T-helper 1 cell treated with Interleukin-12 subunit alpha and Interleukin-12 subunit beta and Interleukin-4 antibody, amounts not matched to agents 30 μg/mL and 1 μg/mL, for 36 hours (primary cell): ENCODE results near the gene C15orf61.
A peak's percentile ranks its signal among the peaks of the same experiment; 100 is the strongest.

Experiments used
- H3K27ac Mint-ChIP-seq: one replicate; pipeline ENCODE4 v1.8.0; 2021; ENCODE audit warnings: mild to moderate bottlenecking, mixed read lengths
- H3K27me3 Mint-ChIP-seq: one replicate; pipeline ENCODE4 v1.8.0; 2021; ENCODE audit warnings: low read depth, mixed read lengths
- H3K36me3 Mint-ChIP-seq: one replicate; pipeline ENCODE4 v1.8.0; 2021; ENCODE audit warnings: low read depth, mixed read lengths
- H3K4me1 Mint-ChIP-seq: one replicate; pipeline ENCODE4 v1.8.0; 2021; ENCODE audit warnings: low read depth, mixed read lengths
- H3K4me3 Mint-ChIP-seq: one replicate; pipeline ENCODE4 v1.8.0; 2021; ENCODE audit warnings: mild to moderate bottlenecking, moderate library complexity, mixed read lengths
- H3K9me3 Mint-ChIP-seq: one replicate; pipeline ENCODE4 v1.8.0; 2021; ENCODE audit warnings: mixed read lengths

Gene C15orf61

DNA sequence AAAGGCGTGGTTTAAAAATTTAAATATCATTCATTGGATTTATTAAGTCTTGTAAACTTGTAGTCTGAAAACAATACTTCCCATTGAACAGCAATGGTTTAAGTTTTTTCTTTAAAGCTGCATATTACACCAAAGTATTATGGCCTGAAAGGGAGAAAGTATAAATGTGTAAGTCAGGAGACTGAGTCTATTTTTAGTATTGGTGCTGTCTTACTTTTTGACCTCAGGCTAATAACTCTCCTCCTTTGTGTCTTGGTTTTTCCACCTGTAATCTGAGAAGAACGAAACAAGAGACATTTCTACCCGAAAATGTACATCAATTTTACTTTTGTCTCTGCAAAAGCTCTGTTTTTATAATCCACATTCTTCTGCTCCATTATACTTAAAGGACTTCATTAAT lies 7.6 kb downstream of the C15orf61 start:
- H3K27ac Mint-ChIP-seq = no peak overlapping the region
- H3K4me1 Mint-ChIP-seq = peaks cover 4% of the 10 kb centered on the region
- H3K27me3 Mint-ChIP-seq = no peaks in the 10 kb centered on the region
- peaks cover 10% of the 10 kb centered on the region for H3K36me3 Mint-ChIP-seq
- no peak overlapping the region for H3K4me3 Mint-ChIP-seq
- H3K9me3 Mint-ChIP-seq = no peaks in the 10 kb centered on the region

DNA sequence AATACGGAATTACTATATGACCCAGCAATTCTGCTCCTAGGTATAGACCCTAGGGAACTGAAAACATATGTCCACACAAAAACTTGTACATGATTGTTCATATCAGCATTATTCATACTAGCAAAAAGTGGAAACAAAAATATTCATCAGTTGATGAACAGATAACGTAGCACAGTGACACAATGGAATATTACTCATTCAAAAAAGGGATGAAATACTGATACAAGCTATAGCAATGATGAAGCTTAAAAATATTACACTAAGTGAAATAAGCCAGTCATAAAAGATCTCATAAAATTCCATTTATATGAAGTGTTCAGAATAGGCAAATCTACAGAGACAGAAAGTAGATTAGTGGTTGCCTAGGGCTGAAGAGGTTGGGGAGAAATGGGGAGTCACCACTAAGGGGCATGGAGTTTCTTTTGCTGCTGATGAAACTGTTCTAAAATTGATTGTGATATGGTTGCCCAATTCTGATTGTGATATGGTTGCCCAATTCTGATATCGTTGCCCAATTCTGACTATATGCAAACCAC lies 10.5 kb downstream of the C15orf61 start:
- no peaks in the 10 kb centered on the region for H3K27me3 Mint-ChIP-seq
- H3K36me3 Mint-ChIP-seq = peaks cover 7% of the 10 kb centered on the region
- H3K27ac Mint-ChIP-seq = no peak overlapping the region
- H3K4me1 Mint-ChIP-seq = peaks cover 2% of the 10 kb centered on the region
- H3K9me3 Mint-ChIP-seq = no peaks in the 10 kb centered on the region
- no peak overlapping the region for H3K4me3 Mint-ChIP-seq

GRCh38 chr15:67533873-67534272 lies 12.9 kb downstream of the C15orf61 start:
- H3K9me3 Mint-ChIP-seq = no peaks in the 10 kb centered on the region
- H3K4me3 Mint-ChIP-seq = no peak overlapping the region
- H3K27ac Mint-ChIP-seq = no peak overlapping the region
- peaks cover 9% of the 10 kb centered on the region for H3K27me3 Mint-ChIP-seq
- H3K36me3 Mint-ChIP-seq = peaks cover 5% of the 10 kb centered on the region
- H3K4me1 Mint-ChIP-seq = peaks cover 5% of the 10 kb centered on the region

DNA sequence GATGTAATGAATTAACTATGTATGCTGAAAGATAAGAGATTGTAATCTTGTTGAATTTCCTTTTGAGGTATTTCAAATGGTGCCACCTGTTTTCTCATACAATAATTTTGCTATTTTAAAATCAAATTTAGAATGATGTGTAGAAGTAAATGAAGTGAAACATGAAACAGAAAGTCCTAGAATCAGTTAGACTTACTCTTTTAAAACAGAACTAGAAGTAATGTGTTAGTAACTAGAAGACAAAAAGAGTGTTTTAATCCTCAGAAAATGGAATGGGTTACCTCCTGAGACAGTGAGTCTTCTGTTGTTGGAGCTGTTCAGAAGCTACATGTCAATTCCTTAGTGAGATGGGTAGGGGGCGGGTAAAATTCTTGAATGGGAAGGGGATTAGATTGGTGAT lies 13.4 kb downstream of the C15orf61 start:
- Mint-ChIP-seq H3K4me3 (no peak overlapping the region), H3K27me3 (peaks cover 9% of the 10 kb centered on the region), H3K27ac (no peak overlapping the region), H3K4me1 (peaks cover 10% of the 10 kb centered on the region), H3K9me3 (no peaks in the 10 kb centered on the region), H3K36me3 (peaks cover 5% of the 10 kb centered on the region)

GRCh38 chr15:67537771-67538170 lies 16.8 kb downstream of the C15orf61 start:
- Mint-ChIP-seq H3K9me3 (no peaks in the 10 kb centered on the region), H3K4me3 (no peak overlapping the region), H3K27ac (no peak overlapping the region), H3K36me3 (peaks cover 3% of the 10 kb centered on the region), H3K4me1 (peaks cover 21% of the 10 kb centered on the region), H3K27me3 (peaks cover 9% of the 10 kb centered on the region)

- peaks cover 34% of the 10 kb centered on the region for H3K4me1 Mint-ChIP-seq
- H3K36me3 Mint-ChIP-seq = peaks cover 7% of the 10 kb centered on the region
- H3K27me3 Mint-ChIP-seq = peaks cover 4% of the 10 kb centered on the region
- H3K4me3 Mint-ChIP-seq = peak within 1 kb of the TSS; percentile 93
- H3K9me3 Mint-ChIP-seq = no peaks in the 10 kb centered on the region
- peak within 1 kb of the TSS; percentile 95 for H3K27ac Mint-ChIP-seq
Measured at GRCh38 chr15:67542420-67543347, 21.8 kb downstream of the C15orf61 start, which contains the start of gene MAP2K5. TSS of gene MAP2K5 (plus strand) at chr15:67542703. CDS start at chr15:67543336, 633 bp downstream.

GRCh38 chr15:67543348-67543718 lies 22.4 kb downstream of the C15orf61 start:
- Mint-ChIP-seq H3K36me3 (peaks cover 6% of the 10 kb centered on the region), H3K27ac (peak overlapping the region; percentile 91), H3K4me3 (peak overlapping the region; percentile 93), H3K27me3 (no peaks in the 10 kb centered on the region), H3K4me1 (peaks cover 36% of the 10 kb centered on the region), H3K9me3 (no peaks in the 10 kb centered on the region)

GRCh38 chr15:67544475-67544874 lies 23.5 kb downstream of the C15orf61 start:
- H3K4me1 Mint-ChIP-seq = peaks cover 27% of the 10 kb centered on the region
- H3K27me3 Mint-ChIP-seq = no peaks in the 10 kb centered on the region
- peak overlapping the region; percentile 16 for H3K4me3 Mint-ChIP-seq
- peaks cover 6% of the 10 kb centered on the region for H3K36me3 Mint-ChIP-seq
- no peak overlapping the region for H3K27ac Mint-ChIP-seq
- H3K9me3 Mint-ChIP-seq = no peaks in the 10 kb centered on the region

DNA sequence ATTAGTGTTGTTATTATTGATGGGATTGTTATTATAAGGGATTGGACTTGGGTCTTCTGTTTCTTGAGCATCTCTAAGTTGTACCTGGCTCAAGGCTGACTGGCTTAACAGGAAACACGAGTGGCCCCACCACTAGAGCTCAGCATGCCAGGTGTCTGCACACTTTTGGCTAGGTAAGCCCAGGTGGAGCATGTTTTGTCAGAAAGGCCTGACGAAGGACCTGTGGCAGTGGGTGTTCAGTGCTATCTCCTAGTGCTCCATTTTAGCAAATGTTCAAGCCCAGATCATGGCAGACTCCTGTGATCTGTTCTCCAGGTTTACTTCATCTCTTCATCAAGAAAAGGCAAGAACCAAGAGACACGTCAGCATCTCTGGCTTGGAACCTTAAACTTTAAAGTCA lies 24.9 kb downstream of the C15orf61 start:
- Mint-ChIP-seq H3K27me3 (no peaks in the 10 kb centered on the region), H3K4me3 (no peak overlapping the region), H3K36me3 (peaks cover 13% of the 10 kb centered on the region), H3K27ac (no peak overlapping the region), H3K4me1 (peaks cover 22% of the 10 kb centered on the region), H3K9me3 (no peaks in the 10 kb centered on the region)

- Mint-ChIP-seq H3K27me3 (no peaks in the 10 kb centered on the region), H3K36me3 (peaks cover 15% of the 10 kb centered on the region), H3K4me3 (no peak overlapping the region), H3K27ac (no peak overlapping the region), H3K4me1 (peaks cover 17% of the 10 kb centered on the region), H3K9me3 (no peaks in the 10 kb centered on the region)
Measured at GRCh38 chr15:67547064-67547463, 26.1 kb downstream of the C15orf61 start.

DNA sequence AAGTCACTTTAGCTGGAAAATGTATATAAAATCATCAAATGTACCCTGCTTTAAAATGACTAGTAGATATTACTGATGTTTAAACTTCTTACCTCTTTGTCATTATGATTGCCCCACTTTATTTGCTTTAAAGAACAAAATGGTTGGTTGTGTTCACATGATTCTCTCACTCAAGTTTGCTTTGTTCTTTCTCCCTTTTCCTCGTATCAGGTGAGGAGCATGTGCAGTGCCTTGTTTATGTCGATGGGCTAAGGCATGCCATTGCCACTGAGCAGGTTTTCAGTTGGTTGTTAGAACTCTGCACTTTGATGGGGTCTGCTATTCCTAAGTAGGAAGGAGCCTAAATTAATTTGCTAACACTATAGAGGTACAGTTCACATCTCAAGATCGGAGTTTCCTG lies 26.9 kb downstream of the C15orf61 start:
- H3K36me3 Mint-ChIP-seq = peaks cover 15% of the 10 kb centered on the region
- H3K27ac Mint-ChIP-seq = no peak overlapping the region
- H3K4me3 Mint-ChIP-seq = no peak overlapping the region
- no peaks in the 10 kb centered on the region for H3K27me3 Mint-ChIP-seq
- H3K9me3 Mint-ChIP-seq = no peaks in the 10 kb centered on the region
- H3K4me1 Mint-ChIP-seq = peaks cover 17% of the 10 kb centered on the region

DNA sequence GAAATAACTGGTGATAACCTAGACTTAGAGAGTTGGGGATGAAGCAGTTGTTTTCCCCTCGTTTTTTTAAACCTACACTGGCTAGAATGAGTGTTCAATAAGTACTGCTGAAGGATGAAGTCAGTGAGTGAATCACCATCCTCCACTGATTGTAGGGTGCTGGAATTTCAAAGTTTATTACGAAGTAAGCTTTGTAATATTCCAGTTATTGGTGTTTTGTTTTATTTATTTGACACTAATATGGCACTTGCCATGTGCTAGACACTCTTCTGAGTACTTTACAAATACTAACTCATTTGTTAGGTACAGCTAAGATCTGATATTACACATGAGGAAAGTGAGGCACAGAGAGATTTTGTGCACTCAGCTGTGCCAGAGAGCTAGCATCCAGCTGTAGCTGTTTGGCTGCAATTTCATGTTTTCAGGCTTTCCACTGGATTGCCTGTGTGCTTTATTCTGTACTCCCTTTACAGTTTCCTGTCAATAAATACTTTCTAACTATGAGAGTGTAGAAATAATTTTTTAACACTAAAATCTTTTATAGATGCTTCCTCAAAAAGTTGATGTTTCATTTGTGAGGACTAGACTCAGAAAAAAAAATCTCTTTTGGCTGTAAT lies 27.4 kb downstream of the C15orf61 start:
- no peaks in the 10 kb centered on the region for H3K27me3 Mint-ChIP-seq
- H3K36me3 Mint-ChIP-seq = peaks cover 16% of the 10 kb centered on the region
- peaks cover 14% of the 10 kb centered on the region for H3K4me1 Mint-ChIP-seq
- H3K9me3 Mint-ChIP-seq = no peaks in the 10 kb centered on the region
- H3K4me3 Mint-ChIP-seq = no peak overlapping the region
- H3K27ac Mint-ChIP-seq = no peak overlapping the region

DNA sequence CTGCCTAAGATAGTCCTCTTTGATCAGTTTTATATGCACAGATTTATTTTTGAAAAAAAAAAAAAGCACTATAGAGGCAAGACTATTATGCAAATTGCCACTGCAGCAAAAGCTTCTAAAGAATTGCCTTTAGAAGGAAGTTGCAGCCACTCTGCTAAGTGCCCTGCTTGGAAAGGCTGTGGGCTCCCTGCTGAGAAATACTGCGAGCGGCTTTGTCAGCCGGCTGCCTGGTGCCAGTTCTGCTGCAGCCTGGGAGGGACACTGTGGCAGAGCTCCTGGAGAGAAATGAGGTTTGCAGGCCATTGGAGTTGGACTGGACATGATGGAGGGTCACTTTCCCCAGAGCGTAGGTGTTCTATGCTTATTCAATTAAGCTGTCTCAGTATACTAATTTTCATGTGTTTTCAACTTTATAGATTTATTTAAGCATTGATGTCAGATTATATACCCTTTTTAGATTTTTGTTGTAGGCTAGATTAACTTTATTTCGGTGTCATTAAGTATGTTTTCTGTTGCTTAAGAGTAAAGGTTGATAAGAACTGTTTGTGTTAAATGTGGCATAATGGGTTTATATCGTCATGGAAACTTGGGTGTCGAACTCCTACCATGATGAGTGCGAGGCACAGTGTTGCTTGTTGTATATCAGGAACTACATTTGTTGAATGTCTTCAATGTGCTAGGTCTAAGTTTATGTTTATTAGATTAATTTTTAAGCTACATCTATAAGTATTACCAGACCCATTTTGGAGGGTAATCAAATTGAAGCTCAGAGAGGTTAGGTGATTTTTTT lies 28.1 kb downstream of the C15orf61 start:
- no peaks in the 10 kb centered on the region for H3K9me3 Mint-ChIP-seq
- peaks cover 11% of the 10 kb centered on the region for H3K4me1 Mint-ChIP-seq
- peaks cover 16% of the 10 kb centered on the region for H3K36me3 Mint-ChIP-seq
- no peaks in the 10 kb centered on the region for H3K27me3 Mint-ChIP-seq
- no peak overlapping the region for H3K4me3 Mint-ChIP-seq
- no peak overlapping the region for H3K27ac Mint-ChIP-seq

DNA sequence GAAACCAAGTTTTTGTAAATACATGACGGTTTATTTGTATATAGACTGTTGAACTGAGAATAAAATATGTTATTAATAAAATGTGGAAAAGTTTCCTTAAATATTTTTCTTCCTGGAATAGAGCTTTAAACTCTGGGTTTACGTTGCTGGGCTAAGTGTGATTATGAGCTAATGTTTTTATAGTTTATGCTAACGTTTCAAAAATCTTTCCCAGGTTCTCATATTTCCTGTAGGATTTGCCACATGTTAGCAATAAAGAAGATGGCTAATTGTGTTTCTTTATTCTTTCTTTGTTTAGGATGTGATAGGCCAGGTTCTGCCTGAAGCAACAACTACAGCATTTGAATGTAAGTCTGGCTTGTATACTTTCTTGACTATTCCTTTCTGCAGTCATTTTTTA lies 28.8 kb downstream of the C15orf61 start:
- no peaks in the 10 kb centered on the region for H3K9me3 Mint-ChIP-seq
- peaks cover 6% of the 10 kb centered on the region for H3K4me1 Mint-ChIP-seq
- H3K27ac Mint-ChIP-seq = no peak overlapping the region
- H3K36me3 Mint-ChIP-seq = peaks cover 19% of the 10 kb centered on the region
- no peaks in the 10 kb centered on the region for H3K27me3 Mint-ChIP-seq
- H3K4me3 Mint-ChIP-seq = no peak overlapping the region
